OCI-LY3 (cell line): Measurements from ENCODE around the gene ABHD17A.

Experiments
- CTCF ChIP-seq: fragments of 200-600, 300-600 bp; sonication (generic); IDR thresholded peaks from 2 replicates; pipeline ENCODE4 v1.5.1; 2014; ENCODE audit warnings: antibody characterized with exemption, low read length, low read depth
- EZH2phosphoT487 ChIP-seq: fragments of 200-600 bp; shearing (Covaris generic); IDR thresholded peaks from 2 replicates; pipeline ENCODE4 v1.6.1; 2018; ENCODE audit warnings: antibody characterized with exemption, mixed run types, low read depth

GRCh38 chr19:1921326-1921725 is 36.0 kb upstream of the ABHD17A start:
- TF ChIP-seq CTCF (0 out of 2 replicates have a peak, but pooled peaks have one; percentile 9), EZH2phosphoT487 (no peak)
